Vagina (tissue), 2 donors: ENCODE results near the gene ESR1.

Experiments used
- CTCF ChIP-seq, 3 experiments: fragments of 450-650 bp in 2 of 3; fragments of 200-600 bp in 1 of 3; sonication (generic) in 1 of 3; IDR thresholded peaks; one replicate each; pipeline ENCODE4 v1.5.1; 2017 to 2019; ENCODE audit warnings: antibody characterized with exemption in 3 of 3, mild to moderate bottlenecking in 2 of 3, moderate library complexity in 2 of 3
- POLR2A ChIP-seq, 2 donors: fragments of 450-650 bp; IDR thresholded peaks; one replicate each; pipeline ENCODE4 v1.6.1; 2017; ENCODE audit warnings: antibody characterized with exemption in 2 of 2, mild to moderate bottlenecking in 2 of 2, moderate library complexity in 2 of 2
- POLR2AphosphoS5 ChIP-seq, 2 donors: sonication (generic); formaldehyde crosslinking; IDR thresholded peaks; one replicate each; pipeline ENCODE4 v1.9.0; 2017; ENCODE audit warnings: antibody characterized with exemption in 2 of 2, mild to moderate bottlenecking in 2 of 2, low read depth in 1 of 2; ENCODE audit not compliant: insufficient read depth in 1 of 2

DNA sequence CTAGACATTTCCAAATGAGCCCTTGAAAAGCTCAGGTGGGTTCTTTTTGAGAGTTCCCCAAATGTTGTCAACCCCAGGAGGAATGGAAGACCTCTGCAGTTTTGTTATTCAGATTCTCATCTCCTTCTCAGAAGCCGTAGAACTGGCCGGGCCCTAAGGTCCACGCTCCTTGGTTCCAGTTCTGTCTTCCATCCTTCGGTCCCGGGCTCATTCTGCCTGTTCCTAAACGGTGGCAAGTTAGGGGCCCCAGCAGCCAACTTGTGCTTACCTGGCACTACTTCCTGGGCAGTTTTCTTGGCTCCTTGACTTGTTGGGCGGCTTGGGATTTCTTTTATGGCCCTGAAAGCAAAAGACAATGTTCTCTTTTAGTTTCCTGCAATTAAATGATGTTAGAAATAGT is 6.4 kb downstream of the ESR1 start:
- TF ChIP-seq CTCF (IDR thresholded peaks at IDR 0.05) (no peak), POLR2A (IDR thresholded peaks at IDR 0.05) (no peak), POLR2AphosphoS5 (IDR thresholded peaks at IDR 0.05; ENCODE audit: insufficient read depth in 1 of 2, low read depth in 1 of 2) (no peak)
